GM12891 (cell line): ENCODE results near the gene COL25A1.
"Not testable (repeated sequence)": the region's sequence is repeated elsewhere in the genome, so short reads cannot be mapped to it uniquely, and the experiment has no call there.

Experiments used
- PAX5 ChIP-seq: IDR thresholded peaks from 2 replicates; pipeline ENCODE4 v1.6.1; 2011; ENCODE audit warnings: low read length, moderate library complexity, mild to moderate bottlenecking; ENCODE audit not compliant: insufficient read depth, severe bottlenecking
- POLR2A ChIP-seq: IDR thresholded peaks from 2 replicates; pipeline ENCODE4 v1.6.1; 2011; ENCODE audit warnings: low read depth, low read length, control low read depth
- POLR2AphosphoS5 ChIP-seq: IDR thresholded peaks from 2 replicates; pipeline ENCODE4 v1.6.1; 2011; ENCODE audit warnings: low read depth, low read length, control low read depth
- TAF1 ChIP-seq: IDR thresholded peaks from 2 replicates; pipeline ENCODE4 v1.6.1; 2011; ENCODE audit warnings: low read depth, low read length, control low read depth

- TF ChIP-seq POLR2A, POLR2AphosphoS5, TAF1, PAX5: not testable (repeated sequence)
Observed at GRCh38 chr4:109108215-109108614, 194.2 kb downstream of the COL25A1 start.
